ENCODE measurements around the gene SMPD3. TPM values are rescaled to one million over a fixed set of nuclear protein-coding genes. Genes with fewer than 3 reads are reported as not detected.

Gene SMPD3
- total RNA-seq, 1 donor from 2014 or later = 85.4 TPM

DNA sequence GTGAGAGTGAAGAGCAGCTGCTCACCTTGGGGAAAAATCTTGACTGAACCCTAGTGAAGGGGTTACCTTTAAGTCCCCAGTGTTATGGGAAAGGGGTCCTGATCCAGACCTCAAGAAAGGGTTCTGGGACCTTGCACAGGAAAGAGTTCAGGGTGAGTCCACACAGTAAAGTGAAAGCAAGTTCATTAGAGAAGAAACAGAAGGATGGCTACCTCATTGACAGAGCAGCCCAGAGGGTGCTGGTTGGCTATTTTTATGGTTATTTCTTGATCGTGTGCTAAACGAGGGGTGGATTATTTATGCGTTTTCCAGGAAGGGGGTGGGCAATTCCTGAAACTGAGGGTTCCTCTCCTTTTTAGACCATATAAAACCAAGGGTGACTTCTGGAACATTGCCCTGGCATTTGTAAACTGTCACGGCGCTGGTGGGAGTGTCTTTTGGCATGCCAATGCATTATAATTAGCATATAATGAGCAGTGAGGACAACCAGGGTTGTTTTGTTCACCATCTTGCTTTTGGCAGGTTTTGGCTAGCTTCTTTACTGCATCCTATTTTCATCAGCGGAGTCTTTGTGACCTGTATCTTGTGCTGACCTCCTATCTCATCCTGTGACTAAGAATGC lies 58.4 kb downstream of the SMPD3 start:
- H3K36me3 Mint-ChIP-seq (ENCODE audit: unreplicated experiment) = no peaks in the 10 kb centered on the region

DNA sequence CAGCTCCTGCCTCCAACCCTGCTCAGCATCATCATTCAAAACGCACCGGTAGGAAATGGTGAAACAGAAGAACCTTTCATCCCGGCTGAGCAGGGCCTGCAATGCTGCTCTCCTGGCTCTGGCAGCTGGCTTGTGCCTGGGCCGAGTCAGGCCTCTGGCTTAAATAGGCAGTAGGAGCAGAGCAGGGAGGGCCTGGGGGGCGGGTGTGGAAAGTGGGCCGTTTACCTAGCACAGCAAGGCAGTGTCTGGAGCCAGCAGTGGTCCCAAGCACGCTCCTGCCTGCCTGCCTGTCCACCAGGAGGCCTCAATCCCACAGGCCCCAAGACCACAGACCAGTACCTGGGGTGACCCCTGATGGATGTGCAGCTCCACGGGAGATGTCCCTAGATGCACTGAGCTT lies 59.3 kb downstream of the SMPD3 start:
- peaks cover 9% of the 10 kb centered on the region for H3K4me1 Mint-ChIP-seq (ENCODE audit: low read depth, unreplicated experiment)
- H3K36me3 Mint-ChIP-seq (ENCODE audit: unreplicated experiment) = no peaks in the 10 kb centered on the region
- H3K4me3 Mint-ChIP-seq (ENCODE audit: unreplicated experiment) = no peak overlapping the region
- DNase-seq = no peak
- H3K9me3 Mint-ChIP-seq (ENCODE audit: unreplicated experiment) = peaks cover 6% of the 10 kb centered on the region
- TF ChIP-seq CTCF (IDR thresholded peaks at IDR 0.05; ENCODE audit: partially characterized antibody, unreplicated experiment) = no peak
- no peak overlapping the region for H3K27ac Mint-ChIP-seq (ENCODE audit: unreplicated experiment)
- H3K27me3 Mint-ChIP-seq (ENCODE audit: unreplicated experiment) = peaks cover 1% of the 10 kb centered on the region

More for the DNA sequence above, 58.4 kb downstream of the SMPD3 start:
- DNase-seq = no peak
- Mint-ChIP-seq H3K4me3 (ENCODE audit: unreplicated experiment) (no peak overlapping the region), H3K27me3 (ENCODE audit: unreplicated experiment) (peaks cover 1% of the 10 kb centered on the region), H3K9me3 (ENCODE audit: unreplicated experiment) (peaks cover 6% of the 10 kb centered on the region), H3K27ac (ENCODE audit: unreplicated experiment) (no peak overlapping the region), H3K4me1 (ENCODE audit: low read depth, unreplicated experiment) (peaks cover 4% of the 10 kb centered on the region)
- no peak for TF ChIP-seq CTCF (IDR thresholded peaks at IDR 0.05; ENCODE audit: partially characterized antibody, unreplicated experiment)

GRCh38 chr16:68388124-68388523 lies 60.2 kb downstream of the SMPD3 start:
- no peak for TF ChIP-seq CTCF (IDR thresholded peaks at IDR 0.05; ENCODE audit: partially characterized antibody, unreplicated experiment)
- Mint-ChIP-seq H3K36me3 (ENCODE audit: unreplicated experiment) (no peaks in the 10 kb centered on the region), H3K4me1 (ENCODE audit: low read depth, unreplicated experiment) (peaks cover 16% of the 10 kb centered on the region), H3K4me3 (ENCODE audit: unreplicated experiment) (no peak overlapping the region), H3K9me3 (ENCODE audit: unreplicated experiment) (peaks cover 8% of the 10 kb centered on the region), H3K27ac (ENCODE audit: unreplicated experiment) (no peak overlapping the region), H3K27me3 (ENCODE audit: unreplicated experiment) (peaks cover 4% of the 10 kb centered on the region)
- DNase-seq = no peak

GRCh38 chr16:68387301-68387700 lies 61.0 kb downstream of the SMPD3 start:
- H3K36me3 Mint-ChIP-seq (ENCODE audit: unreplicated experiment) = no peaks in the 10 kb centered on the region
- H3K9me3 Mint-ChIP-seq (ENCODE audit: unreplicated experiment) = peaks cover 10% of the 10 kb centered on the region
- H3K4me3 Mint-ChIP-seq (ENCODE audit: unreplicated experiment) = no peak overlapping the region
- no peak for TF ChIP-seq CTCF (IDR thresholded peaks at IDR 0.05; ENCODE audit: partially characterized antibody, unreplicated experiment)
- peaks cover 5% of the 10 kb centered on the region for H3K27me3 Mint-ChIP-seq (ENCODE audit: unreplicated experiment)
- H3K27ac Mint-ChIP-seq (ENCODE audit: unreplicated experiment) = no peak overlapping the region
- H3K4me1 Mint-ChIP-seq (ENCODE audit: low read depth, unreplicated experiment) = peaks cover 18% of the 10 kb centered on the region
- no peak for DNase-seq

DNA sequence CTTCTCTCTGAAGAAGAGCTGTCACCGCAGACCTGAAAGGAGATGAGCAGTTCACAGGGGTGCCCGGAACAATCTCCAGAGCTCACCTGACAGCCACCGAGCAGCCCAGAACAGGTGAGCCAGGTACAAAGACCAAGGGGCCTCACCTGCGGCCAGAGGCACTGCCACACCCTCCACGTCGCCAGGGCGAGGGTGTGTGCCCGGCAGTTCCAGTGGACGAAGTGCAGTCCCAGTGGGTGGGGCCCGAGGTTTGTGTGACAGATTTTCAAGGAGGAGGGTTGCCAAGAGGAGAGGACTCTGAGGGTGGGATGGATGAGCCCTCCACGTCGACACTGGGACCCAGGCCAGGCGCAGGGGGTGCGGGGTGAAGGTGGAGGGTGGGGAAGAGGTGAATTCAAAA lies 61.7 kb downstream of the SMPD3 start:
- peaks cover 3% of the 10 kb centered on the region for H3K36me3 Mint-ChIP-seq (ENCODE audit: unreplicated experiment)
- peaks cover 20% of the 10 kb centered on the region for H3K4me1 Mint-ChIP-seq (ENCODE audit: low read depth, unreplicated experiment)
- DNase-seq = no peak
- no peak overlapping the region for H3K27ac Mint-ChIP-seq (ENCODE audit: unreplicated experiment)
- H3K27me3 Mint-ChIP-seq (ENCODE audit: unreplicated experiment) = peaks cover 5% of the 10 kb centered on the region
- TF ChIP-seq CTCF (IDR thresholded peaks at IDR 0.05; ENCODE audit: partially characterized antibody, unreplicated experiment) = no peak
- H3K9me3 Mint-ChIP-seq (ENCODE audit: unreplicated experiment) = peaks cover 13% of the 10 kb centered on the region
- no peak overlapping the region for H3K4me3 Mint-ChIP-seq (ENCODE audit: unreplicated experiment)

All from glutamatergic neuron (in vitro differentiated cells).